ENCODE data around the gene JAZF1.

GRCh38 chr7:28133872-28134271 is 46.7 kb downstream of the JAZF1 start:
- no peak for TF ChIP-seq CTCF (IDR thresholded peaks at IDR 0.05; ENCODE audit: low read length)
- TF ChIP-seq EZH2 (IDR thresholded peaks at IDR 0.05; ENCODE audit: borderline replicate concordance, low read length), result no peak

Measured in OCI-LY1 (cell line).